Bronchial epithelial cell (primary cell): ENCODE measurements around the gene TMC1. TPM values are rescaled to one million over a fixed set of nuclear protein-coding genes. Genes with fewer than 3 reads are reported as not detected.
"Not testable (repeated sequence)": the region's sequence is repeated elsewhere in the genome, so short reads cannot be mapped to it uniquely, and the experiment has no call there.

Experiments
- DNase-seq: peaks from one replicate; pipeline ENCODE4 v3.0.0-alpha.2; 2010; ENCODE audit warnings: low read depth
- FAIRE-seq: peaks from 2 replicates; lab custom pipeline; 2011; peaks lifted over from hg19 to GRCh38; lab: Jason Lieb, UNC
- H3K27me3 ChIP-seq: 2 replicates; pipeline ENCODE4 v1.5.1; 2011; ENCODE audit warnings: low read length; ENCODE audit not compliant: control insufficient read depth, insufficient read depth
- H3K36me3 ChIP-seq: 2 replicates; pipeline ENCODE4 v1.5.1; 2011; ENCODE audit warnings: low read length; ENCODE audit not compliant: control insufficient read depth, insufficient read depth
- H3K4me3 ChIP-seq: 2 replicates; pipeline ENCODE4 v1.5.1; 2011; ENCODE audit warnings: mild to moderate bottlenecking, low read depth, low read length, control low read depth
- total RNA-seq: library from RNA; depleted of rRNA; stranded (reverse); fragments of >200 nt; gene quantifications from 2 replicates; pipeline ENCODE4 v1.2.1, GENCODE V29; 2014
- TF ChIP-seq, protein P1 (sequence below): IDR thresholded peaks from 2 replicates; pipeline ENCODE4 v1.5.1; 2011; ENCODE audit warnings: mild to moderate bottlenecking, moderate library complexity, low read length, control low read depth, inconsistent platforms; ENCODE audit not compliant: insufficient read depth, severe bottlenecking

Gene TMC1
- total RNA-seq, 1 donor from 2014 or later = not detected

DNA sequence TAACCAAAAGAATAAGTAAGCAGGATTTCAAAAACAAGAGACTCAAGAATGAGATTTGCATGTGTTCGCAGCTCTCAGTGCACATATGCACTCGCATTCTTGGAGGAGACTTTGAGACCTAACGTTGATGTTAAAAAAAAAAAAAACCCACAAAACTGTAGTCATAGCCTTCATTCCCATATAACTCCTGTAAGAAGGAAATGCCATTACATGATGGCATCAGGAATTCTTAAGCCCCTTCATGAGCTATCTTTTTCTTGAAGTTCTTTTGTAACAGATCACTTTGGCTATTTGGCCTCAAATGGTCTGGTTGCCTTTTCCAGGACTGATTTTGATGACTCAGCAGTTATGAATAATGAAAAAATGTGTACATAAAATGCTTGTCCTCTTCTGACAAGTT is 317.7 kb downstream of the TMC1 start:
- Histone ChIP-seq H3K36me3 (no peaks in the 10 kb centered on the region), H3K27me3 (no peaks in the 10 kb centered on the region), H3K4me3 (no peak overlapping the region)
- FAIRE-seq (no peak), DNase-seq (peak; percentile 37)
- TF ChIP-seq, protein P1, sequence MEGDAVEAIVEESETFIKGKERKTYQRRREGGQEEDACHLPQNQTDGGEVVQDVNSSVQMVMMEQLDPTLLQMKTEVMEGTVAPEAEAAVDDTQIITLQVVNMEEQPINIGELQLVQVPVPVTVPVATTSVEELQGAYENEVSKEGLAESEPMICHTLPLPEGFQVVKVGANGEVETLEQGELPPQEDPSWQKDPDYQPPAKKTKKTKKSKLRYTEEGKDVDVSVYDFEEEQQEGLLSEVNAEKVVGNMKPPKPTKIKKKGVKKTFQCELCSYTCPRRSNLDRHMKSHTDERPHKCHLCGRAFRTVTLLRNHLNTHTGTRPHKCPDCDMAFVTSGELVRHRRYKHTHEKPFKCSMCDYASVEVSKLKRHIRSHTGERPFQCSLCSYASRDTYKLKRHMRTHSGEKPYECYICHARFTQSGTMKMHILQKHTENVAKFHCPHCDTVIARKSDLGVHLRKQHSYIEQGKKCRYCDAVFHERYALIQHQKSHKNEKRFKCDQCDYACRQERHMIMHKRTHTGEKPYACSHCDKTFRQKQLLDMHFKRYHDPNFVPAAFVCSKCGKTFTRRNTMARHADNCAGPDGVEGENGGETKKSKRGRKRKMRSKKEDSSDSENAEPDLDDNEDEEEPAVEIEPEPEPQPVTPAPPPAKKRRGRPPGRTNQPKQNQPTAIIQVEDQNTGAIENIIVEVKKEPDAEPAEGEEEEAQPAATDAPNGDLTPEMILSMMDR = no peak

DNA sequence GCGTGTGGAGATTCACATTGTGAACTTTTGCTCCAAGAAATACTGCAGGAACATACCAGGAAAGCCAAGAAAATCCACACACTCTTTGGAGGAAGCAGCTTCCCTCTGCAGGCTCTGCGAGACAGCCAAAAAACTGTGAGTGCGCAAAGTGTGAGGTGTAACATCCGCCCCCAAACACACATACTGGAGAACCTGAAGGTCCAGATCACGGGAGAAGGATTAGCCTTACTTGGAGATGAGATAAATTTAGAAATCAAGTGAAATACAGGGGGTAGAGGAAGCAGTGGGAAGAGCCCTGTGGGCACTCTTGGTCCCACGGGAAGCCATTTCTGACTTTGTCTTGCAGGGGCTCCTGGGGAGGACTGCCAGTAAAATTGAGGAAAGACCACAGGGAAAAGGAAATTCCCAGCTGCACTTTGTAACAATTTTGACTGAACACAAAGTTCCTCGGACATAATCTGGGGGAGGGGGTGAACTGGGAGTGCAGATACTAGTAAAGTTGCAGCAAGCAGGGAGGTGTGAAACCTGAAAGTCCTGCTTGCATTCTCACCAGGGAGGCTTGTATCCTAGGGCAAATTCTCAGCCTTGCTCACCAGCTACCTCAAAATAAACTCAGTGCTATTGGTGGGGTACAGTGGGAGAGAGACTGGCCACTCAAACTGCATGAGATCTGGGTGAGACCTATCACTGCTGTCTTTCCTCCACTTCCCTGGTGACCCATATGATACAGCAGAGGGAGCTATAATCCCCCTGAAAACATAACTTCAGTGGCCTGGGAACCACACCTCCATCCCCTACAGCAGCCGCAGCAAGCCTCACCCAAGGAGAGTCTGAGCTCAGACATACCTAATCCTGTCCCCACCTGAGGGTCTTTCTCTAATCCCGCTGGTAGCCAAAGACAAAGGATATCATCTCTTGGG is 322.4 kb downstream of the TMC1 start:
- H3K27me3 ChIP-seq = no peaks in the 10 kb centered on the region
- H3K36me3 ChIP-seq = no peaks in the 10 kb centered on the region
- H3K4me3 ChIP-seq = no peak overlapping the region
- TF ChIP-seq, protein P1 = no peak
- FAIRE-seq (peak; percentile 28), DNase-seq (peak; percentile 50)

DNA sequence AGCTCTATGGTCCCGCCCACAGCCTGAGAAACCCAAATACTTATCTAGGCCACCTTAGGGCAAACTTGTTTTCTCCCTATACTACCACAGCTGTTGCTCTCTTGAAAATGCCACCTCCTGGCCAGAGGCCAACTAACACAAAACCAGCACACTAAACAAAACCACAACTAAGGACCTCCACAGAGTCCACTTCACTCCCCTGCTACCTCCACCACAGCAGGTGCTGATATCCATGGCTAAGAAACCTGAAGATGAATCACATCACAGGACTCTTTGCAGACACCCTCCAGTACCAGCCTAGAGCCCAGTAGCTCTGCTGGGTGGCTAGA is 323.0 kb downstream of the TMC1 start:
- no peak for FAIRE-seq
- Histone ChIP-seq H3K4me3 (no peak overlapping the region), H3K27me3 (no peaks in the 10 kb centered on the region), H3K36me3 (no peaks in the 10 kb centered on the region)
- DNase-seq = no peak
- TF ChIP-seq, protein P1 = no peak

DNA sequence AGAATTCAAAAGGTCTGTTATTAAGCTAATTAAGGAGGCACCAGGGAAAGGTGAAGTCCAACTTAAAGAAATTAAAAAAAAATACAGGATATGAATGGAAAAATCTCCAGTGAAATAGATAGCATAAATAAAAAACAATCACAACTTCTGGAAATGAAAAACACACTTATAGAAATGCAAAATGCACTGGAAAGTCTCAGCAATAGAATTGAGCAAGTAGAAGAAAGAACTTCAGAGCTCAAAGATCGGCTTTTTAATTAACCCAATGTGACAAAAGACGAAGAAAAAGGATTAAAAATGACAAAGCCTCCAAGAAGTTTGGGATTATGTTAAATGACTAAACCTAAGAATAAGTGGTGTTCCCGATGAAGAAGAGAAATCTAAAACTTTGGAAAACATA is 323.6 kb downstream of the TMC1 start:
- FAIRE-seq, DNase-seq, H3K27me3 ChIP-seq, H3K4me3 ChIP-seq, H3K36me3 ChIP-seq: not testable (repeated sequence)

DNA sequence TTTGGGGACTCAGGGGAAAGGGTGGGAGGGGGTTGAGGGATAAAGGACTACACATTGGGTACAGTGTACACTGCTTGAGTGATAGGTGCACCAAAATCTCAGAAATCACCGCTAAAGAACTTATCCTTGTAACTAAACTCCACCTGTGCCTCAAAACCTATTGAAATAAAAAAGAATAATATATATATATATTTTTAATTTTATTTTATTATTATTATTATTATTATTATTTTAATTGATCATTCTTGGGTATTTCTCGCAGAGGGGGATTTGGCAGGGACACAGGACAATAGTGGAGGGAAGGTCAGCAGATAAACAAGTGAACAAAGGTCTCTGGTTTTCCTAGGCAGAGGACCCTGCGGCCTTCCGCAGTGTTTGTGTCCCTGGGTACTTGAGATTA is 328.8 kb downstream of the TMC1 start:
- H3K27me3 ChIP-seq, FAIRE-seq, H3K36me3 ChIP-seq, DNase-seq, H3K4me3 ChIP-seq: not testable (repeated sequence)

DNA sequence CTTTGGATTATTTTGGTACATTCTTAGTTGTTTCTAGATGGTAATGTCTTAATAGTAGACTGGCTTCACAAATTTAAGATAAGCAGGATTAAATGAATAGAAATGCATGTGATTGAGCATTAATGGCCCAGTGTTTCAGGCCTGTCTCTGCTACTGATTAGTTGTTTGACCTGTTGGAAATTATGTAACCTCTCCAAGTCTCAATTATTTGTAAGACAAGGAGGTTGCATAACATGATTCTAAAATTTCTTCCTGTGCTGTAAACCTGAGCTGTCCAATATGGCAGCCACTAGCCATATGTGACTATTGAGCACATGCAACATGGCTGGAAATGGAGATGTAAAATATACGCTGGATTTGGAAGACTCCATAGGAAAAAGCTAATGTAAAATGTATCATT is 333.9 kb downstream of the TMC1 start:
- Histone ChIP-seq H3K36me3 (no peaks in the 10 kb centered on the region), H3K4me3 (no peak overlapping the region), H3K27me3 (no peaks in the 10 kb centered on the region)
- DNase-seq (no peak), FAIRE-seq (no peak)
- TF ChIP-seq, protein P1 = no peak

DNA sequence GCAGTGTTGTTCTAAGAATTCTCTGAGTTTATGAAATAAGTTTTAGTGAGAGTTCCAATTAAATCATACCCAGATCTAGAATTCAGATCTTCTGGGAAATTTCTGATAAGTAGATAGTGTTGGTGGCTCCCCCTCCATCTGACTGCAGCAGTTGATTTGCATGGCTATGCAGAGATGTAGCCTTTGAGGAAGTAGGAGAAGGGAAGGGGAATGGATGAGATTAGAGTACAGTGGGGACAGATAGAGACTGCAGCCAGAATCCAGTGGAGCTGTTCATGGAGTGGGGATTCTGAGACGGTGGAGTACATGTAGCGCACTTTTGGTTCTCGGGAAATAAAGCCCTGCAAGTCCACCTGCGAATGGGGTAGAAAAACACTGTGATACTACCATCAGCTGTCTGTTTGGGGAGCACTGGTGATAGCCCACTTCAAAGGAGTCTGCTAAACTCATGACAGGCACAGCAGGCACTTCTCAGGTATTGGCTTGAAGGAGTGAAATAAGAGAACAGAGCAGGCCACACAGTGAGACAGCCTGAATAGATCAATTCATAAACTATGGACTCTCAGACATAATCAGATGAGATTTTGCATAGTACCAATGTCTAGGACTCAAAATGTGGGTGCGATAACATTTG is 334.6 kb downstream of the TMC1 start:
- DNase-seq = no peak
- Histone ChIP-seq H3K4me3 (no peak overlapping the region), H3K36me3 (no peaks in the 10 kb centered on the region), H3K27me3 (no peaks in the 10 kb centered on the region)
- TF ChIP-seq, protein P1 = no peak
- FAIRE-seq = no peak
